Peyer's patch (tissue), 4 donors: ENCODE measurements around the gene KIAA1671.

Source experiments
- POLR2A ChIP-seq, 2 donors: fragments of 450-650 bp; IDR thresholded peaks; one replicate each; pipeline ENCODE4 v1.5.1; 2017; ENCODE audit warnings: antibody characterized with exemption in 2 of 2, mild to moderate bottlenecking in 2 of 2, moderate library complexity in 2 of 2
- TF ChIP-seq, protein P1 (sequence below), 6 experiments: fragments of 450-650 bp in 4 of 6; fragments of 200-600 bp in 2 of 6; sonication (generic) in 1 of 6; IDR thresholded peaks; one replicate each; pipeline ENCODE4 v1.5.1; 2017 to 2019; ENCODE audit warnings: antibody characterized with exemption in 6 of 6, mild to moderate bottlenecking in 3 of 6, moderate library complexity in 1 of 6

DNA sequence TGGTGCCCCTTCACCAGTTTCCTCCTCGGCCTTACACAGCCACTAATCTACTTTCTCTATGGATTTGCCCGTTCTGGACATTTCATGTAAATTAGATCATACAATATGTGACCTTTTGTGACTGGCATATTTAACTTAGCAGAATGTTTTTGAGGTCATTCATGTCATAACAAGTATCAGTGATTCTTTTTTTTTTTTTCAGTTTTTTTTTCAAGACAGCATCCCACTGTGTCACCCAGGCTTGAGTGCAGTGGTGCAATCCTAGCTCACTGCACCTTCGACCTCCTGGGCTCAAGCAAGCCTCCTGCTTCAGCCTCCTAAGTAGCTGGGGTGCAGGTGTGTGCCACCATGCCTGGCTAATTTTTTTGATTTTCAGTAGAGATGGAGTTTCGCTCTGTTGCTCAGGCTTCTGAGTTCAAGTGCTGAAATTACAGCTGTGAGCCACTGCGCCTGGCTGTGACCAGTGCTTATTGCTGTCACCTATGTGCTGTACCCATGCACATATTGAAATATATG, 22.7 kb downstream of the KIAA1671 start:
- TF ChIP-seq, protein P1, sequence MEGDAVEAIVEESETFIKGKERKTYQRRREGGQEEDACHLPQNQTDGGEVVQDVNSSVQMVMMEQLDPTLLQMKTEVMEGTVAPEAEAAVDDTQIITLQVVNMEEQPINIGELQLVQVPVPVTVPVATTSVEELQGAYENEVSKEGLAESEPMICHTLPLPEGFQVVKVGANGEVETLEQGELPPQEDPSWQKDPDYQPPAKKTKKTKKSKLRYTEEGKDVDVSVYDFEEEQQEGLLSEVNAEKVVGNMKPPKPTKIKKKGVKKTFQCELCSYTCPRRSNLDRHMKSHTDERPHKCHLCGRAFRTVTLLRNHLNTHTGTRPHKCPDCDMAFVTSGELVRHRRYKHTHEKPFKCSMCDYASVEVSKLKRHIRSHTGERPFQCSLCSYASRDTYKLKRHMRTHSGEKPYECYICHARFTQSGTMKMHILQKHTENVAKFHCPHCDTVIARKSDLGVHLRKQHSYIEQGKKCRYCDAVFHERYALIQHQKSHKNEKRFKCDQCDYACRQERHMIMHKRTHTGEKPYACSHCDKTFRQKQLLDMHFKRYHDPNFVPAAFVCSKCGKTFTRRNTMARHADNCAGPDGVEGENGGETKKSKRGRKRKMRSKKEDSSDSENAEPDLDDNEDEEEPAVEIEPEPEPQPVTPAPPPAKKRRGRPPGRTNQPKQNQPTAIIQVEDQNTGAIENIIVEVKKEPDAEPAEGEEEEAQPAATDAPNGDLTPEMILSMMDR (IDR thresholded peaks at IDR 0.05): no peak
- TF ChIP-seq POLR2A (IDR thresholded peaks at IDR 0.05): no peak
